ENCODE measurements around the gene LRRN3.

Gene LRRN3

GRCh38 chr7:111160297-111160696 lies 69.4 kb downstream of the LRRN3 start:
- H3K4me3 ChIP-seq (ENCODE audit: low read depth, low read length), result no peak overlapping the region
- TF ChIP-seq CTCF (IDR thresholded peaks at IDR 0.05; ENCODE audit: low read depth, low read length), result no peak

- no peak overlapping the region for H3K4me3 ChIP-seq (ENCODE audit: low read depth, low read length)
- no peak for TF ChIP-seq CTCF (IDR thresholded peaks at IDR 0.05; ENCODE audit: low read depth, low read length)
Measured at GRCh38 chr7:111162692-111163091, 71.8 kb downstream of the LRRN3 start.

- TF ChIP-seq CTCF (IDR thresholded peaks at IDR 0.05; ENCODE audit: low read depth, low read length), result no peak
- no peak overlapping the region for H3K4me3 ChIP-seq (ENCODE audit: low read depth, low read length)
Measured at GRCh38 chr7:111164442-111164841, 73.5 kb downstream of the LRRN3 start.

GRCh38 chr7:111168182-111168581 lies 77.3 kb downstream of the LRRN3 start:
- TF ChIP-seq CTCF (IDR thresholded peaks at IDR 0.05; ENCODE audit: low read depth, low read length), result no peak

GRCh38 chr7:111172564-111173257 lies 81.8 kb downstream of the LRRN3 start:
- H3K4me3 ChIP-seq (ENCODE audit: low read depth, low read length), result no peak overlapping the region
- no peak for TF ChIP-seq CTCF (IDR thresholded peaks at IDR 0.05; ENCODE audit: low read depth, low read length)

More at GRCh38 chr7:111168182-111168581, 77.3 kb downstream of the LRRN3 start:
- H3K4me3 ChIP-seq (ENCODE audit: low read depth, low read length), result no peak overlapping the region

- no peak for TF ChIP-seq CTCF (IDR thresholded peaks at IDR 0.05; ENCODE audit: low read depth, low read length)
- H3K4me3 ChIP-seq (ENCODE audit: low read depth, low read length), result no peak overlapping the region
Measured at GRCh38 chr7:111173528-111173927, 82.6 kb downstream of the LRRN3 start.

- no peak overlapping the region for H3K4me3 ChIP-seq (ENCODE audit: low read depth, low read length)
- no peak for TF ChIP-seq CTCF (IDR thresholded peaks at IDR 0.05; ENCODE audit: low read depth, low read length)
Measured at GRCh38 chr7:111173990-111174389, 83.1 kb downstream of the LRRN3 start.
